Prostate gland (tissue), 2 donors: ENCODE measurements around the gene GTF3A.

ENCODE experiments used
- POLR2A ChIP-seq: fragments of 450-650 bp; IDR thresholded peaks from one replicate; pipeline ENCODE4 v1.6.1; 2016; ENCODE audit warnings: antibody characterized with exemption, mild to moderate bottlenecking
- POLR2AphosphoS5 ChIP-seq: sonication (generic); formaldehyde crosslinking; IDR thresholded peaks from one replicate; pipeline ENCODE4 v1.6.1; 2017; ENCODE audit warnings: antibody characterized with exemption
- TF ChIP-seq, protein P1 (sequence below), 4 experiments: fragments of 200-600 bp in 2 of 4; fragments of 450-650 bp in 2 of 4; sonication (generic) in 2 of 4; IDR thresholded peaks; 1 replicate in 3 of 4; 2 replicates in 1 of 4; pipeline ENCODE4 v1.5.1; 2016 to 2019; ENCODE audit warnings: antibody characterized with exemption in 4 of 4, mild to moderate bottlenecking in 2 of 4, moderate library complexity in 2 of 4

DNA sequence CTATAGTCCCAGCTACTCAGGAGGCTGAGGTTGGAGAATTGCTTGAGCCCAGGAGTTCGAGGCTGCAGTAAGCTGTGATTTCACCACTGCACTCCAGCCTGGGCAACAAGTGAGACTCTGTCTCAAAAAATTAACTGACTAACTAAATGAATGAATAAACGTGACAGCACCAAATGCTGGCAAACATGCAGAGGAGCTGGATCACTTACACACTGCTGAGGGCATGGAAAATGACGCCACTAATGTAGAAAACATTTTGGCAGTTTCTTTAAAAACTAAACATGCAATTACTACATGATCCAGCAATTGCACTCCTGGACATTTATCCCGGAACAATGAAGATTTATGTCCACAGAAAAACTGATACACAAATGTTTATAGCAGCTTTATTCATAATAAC, 31.3 kb upstream of the GTF3A start:
- TF ChIP-seq, protein P1, sequence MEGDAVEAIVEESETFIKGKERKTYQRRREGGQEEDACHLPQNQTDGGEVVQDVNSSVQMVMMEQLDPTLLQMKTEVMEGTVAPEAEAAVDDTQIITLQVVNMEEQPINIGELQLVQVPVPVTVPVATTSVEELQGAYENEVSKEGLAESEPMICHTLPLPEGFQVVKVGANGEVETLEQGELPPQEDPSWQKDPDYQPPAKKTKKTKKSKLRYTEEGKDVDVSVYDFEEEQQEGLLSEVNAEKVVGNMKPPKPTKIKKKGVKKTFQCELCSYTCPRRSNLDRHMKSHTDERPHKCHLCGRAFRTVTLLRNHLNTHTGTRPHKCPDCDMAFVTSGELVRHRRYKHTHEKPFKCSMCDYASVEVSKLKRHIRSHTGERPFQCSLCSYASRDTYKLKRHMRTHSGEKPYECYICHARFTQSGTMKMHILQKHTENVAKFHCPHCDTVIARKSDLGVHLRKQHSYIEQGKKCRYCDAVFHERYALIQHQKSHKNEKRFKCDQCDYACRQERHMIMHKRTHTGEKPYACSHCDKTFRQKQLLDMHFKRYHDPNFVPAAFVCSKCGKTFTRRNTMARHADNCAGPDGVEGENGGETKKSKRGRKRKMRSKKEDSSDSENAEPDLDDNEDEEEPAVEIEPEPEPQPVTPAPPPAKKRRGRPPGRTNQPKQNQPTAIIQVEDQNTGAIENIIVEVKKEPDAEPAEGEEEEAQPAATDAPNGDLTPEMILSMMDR (IDR thresholded peaks at IDR 0.05): no peak
- TF ChIP-seq POLR2A: no peak
- TF ChIP-seq POLR2AphosphoS5: no peak
